ENCODE data around the gene SORBS2. TPM values are rescaled to one million over a fixed set of nuclear protein-coding genes. Genes with fewer than 3 reads are reported as not detected.
"Not testable (repeated sequence)": the region's sequence is repeated elsewhere in the genome, so short reads cannot be mapped to it uniquely, and the experiment has no call there.

Gene SORBS2, protein sequence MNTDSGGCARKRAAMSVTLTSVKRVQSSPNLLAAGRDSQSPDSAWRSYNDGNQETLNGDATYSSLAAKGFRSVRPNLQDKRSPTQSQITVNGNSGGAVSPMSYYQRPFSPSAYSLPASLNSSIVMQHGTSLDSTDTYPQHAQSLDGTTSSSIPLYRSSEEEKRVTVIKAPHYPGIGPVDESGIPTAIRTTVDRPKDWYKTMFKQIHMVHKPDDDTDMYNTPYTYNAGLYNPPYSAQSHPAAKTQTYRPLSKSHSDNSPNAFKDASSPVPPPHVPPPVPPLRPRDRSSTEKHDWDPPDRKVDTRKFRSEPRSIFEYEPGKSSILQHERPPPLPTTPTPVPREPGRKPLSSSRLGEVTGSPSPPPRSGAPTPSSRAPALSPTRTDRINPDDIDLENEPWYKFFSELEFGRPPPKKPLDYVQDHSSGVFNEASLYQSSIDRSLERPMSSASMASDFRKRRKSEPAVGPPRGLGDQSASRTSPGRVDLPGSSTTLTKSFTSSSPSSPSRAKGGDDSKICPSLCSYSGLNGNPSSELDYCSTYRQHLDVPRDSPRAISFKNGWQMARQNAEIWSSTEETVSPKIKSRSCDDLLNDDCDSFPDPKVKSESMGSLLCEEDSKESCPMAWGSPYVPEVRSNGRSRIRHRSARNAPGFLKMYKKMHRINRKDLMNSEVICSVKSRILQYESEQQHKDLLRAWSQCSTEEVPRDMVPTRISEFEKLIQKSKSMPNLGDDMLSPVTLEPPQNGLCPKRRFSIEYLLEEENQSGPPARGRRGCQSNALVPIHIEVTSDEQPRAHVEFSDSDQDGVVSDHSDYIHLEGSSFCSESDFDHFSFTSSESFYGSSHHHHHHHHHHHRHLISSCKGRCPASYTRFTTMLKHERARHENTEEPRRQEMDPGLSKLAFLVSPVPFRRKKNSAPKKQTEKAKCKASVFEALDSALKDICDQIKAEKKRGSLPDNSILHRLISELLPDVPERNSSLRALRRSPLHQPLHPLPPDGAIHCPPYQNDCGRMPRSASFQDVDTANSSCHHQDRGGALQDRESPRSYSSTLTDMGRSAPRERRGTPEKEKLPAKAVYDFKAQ (N-terminal part only)
- 100 to 1,000 TPM in 1 of 4 donors, 10 to 100 TPM in 3; 45.3 to 135 (median 76.2) TPM for total RNA-seq

DNA sequence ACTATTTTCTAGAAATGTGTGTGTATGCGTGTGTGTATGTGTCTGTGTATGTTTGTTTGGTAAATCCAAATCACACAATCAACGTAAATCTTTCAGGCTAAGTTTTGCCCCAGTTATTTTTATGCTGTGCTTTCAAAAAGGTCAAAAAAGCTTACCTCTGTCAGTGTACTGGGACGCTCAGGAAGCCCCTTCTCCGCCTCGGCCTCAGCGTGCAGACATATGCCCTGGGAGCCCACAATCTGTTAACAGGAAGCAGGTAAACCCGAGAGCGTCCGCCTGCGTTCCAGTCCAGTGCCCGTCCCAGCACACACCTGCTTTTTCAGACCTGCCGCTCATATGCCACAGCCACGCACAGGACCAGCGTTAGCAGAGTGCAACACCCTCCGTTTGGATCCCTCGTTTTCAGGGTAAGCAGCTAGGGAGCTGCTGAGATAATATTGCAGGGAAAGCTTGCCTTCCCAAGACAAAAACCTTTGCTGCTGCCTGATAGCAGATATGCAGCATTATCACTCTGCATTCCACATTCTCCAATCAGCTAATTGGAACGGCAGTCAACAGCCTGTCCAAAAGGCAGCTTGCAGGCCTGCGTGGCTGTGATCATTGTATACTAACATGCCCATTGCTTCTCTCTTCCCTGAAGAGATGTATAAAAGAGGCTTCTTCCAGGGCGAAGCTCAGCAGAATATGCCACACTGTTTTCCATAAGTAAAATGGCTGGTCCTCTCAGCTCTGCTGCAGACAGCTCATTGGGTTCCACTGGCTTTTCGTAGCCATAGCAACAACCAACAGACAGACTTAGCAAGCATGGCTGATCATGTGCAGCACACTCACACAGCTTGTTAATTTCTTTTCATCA is at the start of gene SORBS2:
TSS of gene SORBS2 (minus strand) at position 686 of the 856 bp plus-strand sequence. CDS start 121,623 bp downstream, outside the sequence.
- no peaks in the 10 kb centered on the region for H3K9me3 ChIP-seq
- 31 to 36% methylated on average over 20 of the region's 20 CpGs for WGBS, 2 donors

DNA sequence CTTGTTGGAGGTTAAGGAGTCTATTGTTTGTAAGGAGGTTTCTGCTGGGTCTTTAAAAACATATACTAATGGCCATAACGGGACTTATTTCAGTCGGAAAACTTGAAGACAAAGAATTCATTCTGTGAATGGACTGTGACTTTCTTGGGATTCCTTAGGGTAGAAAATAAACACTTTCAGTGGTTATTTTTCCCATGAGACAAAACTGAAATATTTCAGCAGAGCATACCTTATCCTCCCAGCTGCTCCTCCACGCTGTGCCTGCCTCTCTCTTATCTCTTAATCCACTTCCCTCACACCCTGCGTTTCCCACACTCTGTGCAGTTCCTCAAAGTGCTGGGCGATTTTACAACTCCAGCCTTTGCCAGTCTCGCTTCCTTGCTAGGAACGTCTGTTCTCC is 47.1 kb upstream of the SORBS2 start:
- 9 to 20% methylated on average over 7 of the region's 7 CpGs for WGBS, 2 donors
- DNase-seq (ENCODE audit: low spot score in 2 of 2), result no peak
- H3K9me3 ChIP-seq, result peaks cover 0 to 8% (median 0%) of the 10 kb centered on the region in 4 donors
- H3K36me3 ChIP-seq, result no peaks in the 10 kb centered on the region
- TF ChIP-seq, protein P1, sequence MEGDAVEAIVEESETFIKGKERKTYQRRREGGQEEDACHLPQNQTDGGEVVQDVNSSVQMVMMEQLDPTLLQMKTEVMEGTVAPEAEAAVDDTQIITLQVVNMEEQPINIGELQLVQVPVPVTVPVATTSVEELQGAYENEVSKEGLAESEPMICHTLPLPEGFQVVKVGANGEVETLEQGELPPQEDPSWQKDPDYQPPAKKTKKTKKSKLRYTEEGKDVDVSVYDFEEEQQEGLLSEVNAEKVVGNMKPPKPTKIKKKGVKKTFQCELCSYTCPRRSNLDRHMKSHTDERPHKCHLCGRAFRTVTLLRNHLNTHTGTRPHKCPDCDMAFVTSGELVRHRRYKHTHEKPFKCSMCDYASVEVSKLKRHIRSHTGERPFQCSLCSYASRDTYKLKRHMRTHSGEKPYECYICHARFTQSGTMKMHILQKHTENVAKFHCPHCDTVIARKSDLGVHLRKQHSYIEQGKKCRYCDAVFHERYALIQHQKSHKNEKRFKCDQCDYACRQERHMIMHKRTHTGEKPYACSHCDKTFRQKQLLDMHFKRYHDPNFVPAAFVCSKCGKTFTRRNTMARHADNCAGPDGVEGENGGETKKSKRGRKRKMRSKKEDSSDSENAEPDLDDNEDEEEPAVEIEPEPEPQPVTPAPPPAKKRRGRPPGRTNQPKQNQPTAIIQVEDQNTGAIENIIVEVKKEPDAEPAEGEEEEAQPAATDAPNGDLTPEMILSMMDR (IDR thresholded peaks at IDR 0.05), result no peak
- no peak for TF ChIP-seq EP300 (IDR thresholded peaks at IDR 0.05)
- no peak for TF ChIP-seq POLR2A (IDR thresholded peaks at IDR 0.05)
- H3K27ac ChIP-seq, result no peak overlapping the region
- H3K4me1 ChIP-seq, result peaks cover 0 to 7% (median 0%) of the 10 kb centered on the region in 4 donors
- H3K27me3 ChIP-seq, result no peaks in the 10 kb centered on the region
- no peak overlapping the region for H3K4me3 ChIP-seq

More for the DNA sequence above, at the start of gene SORBS2:
- no peaks in the 10 kb centered on the region for H3K4me1 ChIP-seq
- H3K27me3 ChIP-seq, result no peaks in the 10 kb centered on the region
- H3K36me3 ChIP-seq, result no peaks in the 10 kb centered on the region
- DNase-seq (ENCODE audit: low spot score in 2 of 2), result no peak
- peak within 1 kb of the TSS in 2 of 4 donors; percentile 21 to 71 for H3K27ac ChIP-seq
- H3K4me3 ChIP-seq, result peak within 1 kb of the TSS; percentile 18 to 47 (median 32)
- TF ChIP-seq, protein P1 (IDR thresholded peaks at IDR 0.05), result no peak
- TF ChIP-seq EP300 (IDR thresholded peaks at IDR 0.05) (peak in 1 of 2 donors; percentile 28), POLR2A (IDR thresholded peaks at IDR 0.05) (no peak)

DNA sequence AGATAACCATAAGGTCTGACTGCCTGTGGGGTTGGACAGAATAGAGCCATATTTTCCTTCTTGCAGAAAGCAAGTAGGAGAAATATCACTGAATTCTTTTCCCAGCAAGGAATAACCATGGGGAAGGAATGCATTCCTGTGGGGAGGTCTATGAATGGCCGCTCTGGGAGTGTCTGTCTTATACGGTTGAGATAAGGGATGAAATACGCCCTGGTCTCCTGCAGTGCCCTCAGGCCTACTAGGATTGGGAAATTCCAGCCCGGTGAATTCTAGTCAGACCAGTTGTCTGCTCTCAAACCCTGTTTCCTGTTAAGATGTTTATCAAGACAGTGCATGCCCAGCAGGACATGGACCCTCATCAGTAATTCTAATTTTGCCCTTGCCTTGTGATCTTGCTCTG is 45.6 kb upstream of the SORBS2 start:
- H3K4me3 ChIP-seq; H3K27me3 ChIP-seq; H3K27ac ChIP-seq; H3K4me1 ChIP-seq; H3K36me3 ChIP-seq; DNase-seq (ENCODE audit: low spot score in 2 of 2); H3K9me3 ChIP-seq: not testable (repeated sequence)
- 69 to 72% methylated on average over 4 of the region's 4 CpGs for WGBS, 2 donors

DNA sequence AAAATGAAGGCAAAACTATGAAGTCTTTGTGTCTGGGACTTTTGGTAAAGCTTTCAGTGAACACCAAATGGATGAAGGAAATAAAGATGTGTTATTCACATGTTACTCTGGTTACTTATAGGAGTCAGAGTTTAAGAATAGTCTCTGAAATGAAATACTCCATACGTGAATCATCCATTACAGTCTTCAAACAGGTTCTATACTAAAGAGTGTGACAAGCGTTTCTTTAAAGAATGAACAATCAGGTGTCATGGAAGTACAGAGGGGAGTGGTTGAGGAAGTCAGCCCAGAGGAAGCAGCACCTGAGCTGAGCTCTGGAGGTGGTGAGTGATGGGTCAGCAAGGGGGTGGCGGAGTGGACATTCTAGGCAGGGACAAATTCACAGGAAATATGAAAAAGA is 41.8 kb upstream of the SORBS2 start:
- H3K36me3 ChIP-seq, result no peaks in the 10 kb centered on the region
- H3K27ac ChIP-seq, result no peak overlapping the region
- H3K4me1 ChIP-seq, result peaks cover 0 to 2% (median 0%) of the 10 kb centered on the region in 4 donors
- peaks cover 0 to 11% (median 0%) of the 10 kb centered on the region in 4 donors for H3K9me3 ChIP-seq
- H3K27me3 ChIP-seq, result no peaks in the 10 kb centered on the region
- no peak overlapping the region for H3K4me3 ChIP-seq
- TF ChIP-seq, protein P1 (IDR thresholded peaks at IDR 0.05), result no peak
- TF ChIP-seq POLR2A (IDR thresholded peaks at IDR 0.05) (no peak), EP300 (IDR thresholded peaks at IDR 0.05) (no peak)
- 79 to 81% methylated on average over 3 of the region's 3 CpGs for WGBS, 2 donors
- DNase-seq (ENCODE audit: low spot score in 2 of 2), result no peak

DNA sequence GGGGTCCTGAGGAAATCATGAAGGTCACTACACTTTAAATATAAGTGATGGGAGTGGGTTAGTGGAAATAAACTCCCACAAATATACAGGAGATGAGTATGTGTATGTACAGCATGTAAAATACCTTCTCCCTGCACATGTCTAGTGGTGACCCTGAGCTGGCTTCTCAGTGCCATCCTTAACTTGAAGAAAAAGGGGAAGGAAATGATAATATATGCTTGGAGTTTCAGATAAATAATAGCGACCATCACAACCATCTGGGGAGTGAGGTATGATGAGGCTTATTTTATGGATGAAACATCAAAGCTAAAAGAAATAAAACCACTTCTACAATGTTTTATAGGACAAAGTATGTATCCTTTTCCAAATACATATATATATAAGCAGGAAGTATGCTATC is 41.0 kb upstream of the SORBS2 start:
- Histone ChIP-seq H3K9me3 (peaks cover 0 to 9% (median 0%) of the 10 kb centered on the region in 4 donors), H3K36me3 (no peaks in the 10 kb centered on the region), H3K4me1 (no peaks in the 10 kb centered on the region), H3K27ac (no peak overlapping the region), H3K4me3 (no peak overlapping the region), H3K27me3 (no peaks in the 10 kb centered on the region)
- no peak for DNase-seq (ENCODE audit: low spot score in 2 of 2)
- 68 to 82% methylated on average over 1 of the region's 1 CpG for WGBS, 2 donors
- TF ChIP-seq, protein P1 (IDR thresholded peaks at IDR 0.05), result no peak
- TF ChIP-seq POLR2A (IDR thresholded peaks at IDR 0.05) (no peak), EP300 (IDR thresholded peaks at IDR 0.05) (no peak)

Measured in tibial nerve (tissue), 4 donors.